ENCODE data around the gene GLRX. TPM values are rescaled to one million over a fixed set of nuclear protein-coding genes. Genes with fewer than 3 reads are reported as not detected.

Gene GLRX
- total RNA-seq, 2 experiments from 2014 or later: 21.0 to 31.5 TPM

DNA sequence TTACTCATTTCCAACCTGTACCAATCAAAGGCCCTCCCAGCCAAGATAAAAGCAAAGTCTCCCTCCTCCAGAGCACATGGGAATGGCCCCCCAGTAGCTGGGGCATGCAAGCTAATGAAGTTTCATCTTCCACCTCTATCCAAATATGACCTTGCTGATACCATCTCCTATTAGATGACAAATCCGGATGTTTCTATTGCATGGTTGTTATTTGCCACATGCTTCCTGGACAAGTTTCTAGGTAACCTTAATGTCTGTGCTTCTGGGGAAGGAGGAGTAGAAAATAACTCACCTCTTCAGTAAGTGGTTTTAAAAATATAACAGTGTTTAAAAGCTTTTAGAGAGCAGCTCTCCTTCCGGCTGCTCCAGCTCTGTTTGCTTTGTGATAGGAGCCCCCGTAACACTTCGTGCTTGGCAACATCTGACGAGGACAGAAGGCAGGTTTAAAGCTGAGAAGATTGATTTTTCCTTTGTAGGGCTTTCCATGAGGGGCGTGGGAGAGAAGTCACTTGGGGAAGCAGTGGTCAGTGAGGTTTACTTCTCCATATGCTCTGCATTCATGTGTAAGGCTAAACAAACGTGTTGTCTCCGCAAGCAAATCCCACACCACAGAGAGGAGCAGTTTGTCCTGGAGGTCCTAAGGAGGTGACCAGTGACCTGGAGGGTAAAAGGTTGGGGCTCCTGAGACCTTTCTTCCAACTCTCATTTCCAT lies 40.3 kb upstream of the GLRX start:
- Mint-ChIP-seq H3K9me3 (ENCODE audit: low read depth) (no peaks in the 10 kb centered on the region), H3K4me1 (peaks cover 84% of the 10 kb centered on the region), H3K27ac (peak overlapping the region; percentile 89), H3K36me3 (ENCODE audit: low read depth) (peaks cover 1% of the 10 kb centered on the region), H3K27me3 (no peaks in the 10 kb centered on the region), H3K4me3 (no peak overlapping the region)
- intact Hi-C loops (cut with DNase I, micrococcal nuclease): loop anchor here (1.0 to 10.0 kb wide), 2 partner anchors 7 to 952 kb away; no protein-coding TSS in a partner anchor
- ChIA-PET POLR2A (interaction anchor here (1.4 kb wide), 1 partner anchor 7 kb away, joined by 8 read pairs; no protein-coding TSS in a partner anchor), CTCF (interaction anchor here (0.7 to 1.9 kb wide), 9 partner anchors 7 to 739 kb away, joined by 3 to 8 read pairs (median 4); no protein-coding TSS in a partner anchor)
- no peak for DNase-seq
- ATAC-seq: no peak

DNA sequence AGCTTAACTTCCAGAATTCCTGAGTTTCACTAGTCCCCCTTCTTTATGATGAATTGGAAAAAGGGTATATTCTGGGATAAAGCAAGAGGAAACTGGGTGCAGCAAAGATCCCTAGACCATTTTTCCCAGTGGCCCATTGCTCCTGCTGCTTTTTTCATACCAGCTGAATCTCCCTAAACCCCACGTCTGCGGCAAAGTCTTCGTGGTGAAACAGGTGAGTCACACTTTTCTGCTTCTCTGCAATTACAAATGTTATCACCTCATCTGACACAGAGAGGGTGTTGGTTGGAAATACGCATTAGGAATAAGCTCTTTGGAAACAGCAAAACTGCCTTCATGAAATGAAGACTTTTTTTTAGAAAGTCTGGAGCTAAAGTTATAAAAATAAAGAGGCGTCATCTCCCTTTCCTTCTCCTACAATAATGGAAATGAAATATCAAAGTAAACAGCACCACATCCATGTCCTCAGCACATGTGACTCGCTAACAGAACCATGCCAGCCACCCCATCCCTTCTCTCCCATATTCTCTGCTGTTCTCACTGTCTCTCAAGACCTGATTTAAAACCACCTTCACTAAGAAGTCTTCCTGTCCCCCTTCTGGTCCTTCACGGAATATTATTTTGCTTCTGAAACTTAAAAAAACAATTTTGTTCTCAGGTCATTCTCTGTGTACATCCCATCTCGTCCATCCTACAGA lies 39.5 kb upstream of the GLRX start:
- H3K27me3 Mint-ChIP-seq: no peaks in the 10 kb centered on the region
- peak; percentile 38 for ATAC-seq
- H3K4me3 Mint-ChIP-seq: peak overlapping the region; percentile 28
- no peaks in the 10 kb centered on the region for H3K9me3 Mint-ChIP-seq (ENCODE audit: low read depth)
- intact Hi-C loops (cut with DNase I, micrococcal nuclease): loop anchor here (1.0 to 10.0 kb wide), 2 partner anchors 8 to 953 kb away; no protein-coding TSS in a partner anchor
- ChIA-PET CTCF (interaction anchor here (0.6 to 2.7 kb wide), 13 partner anchors 8 to 1074 kb away, joined by 3 to 14 read pairs (median 3); partner anchors contain the start of gene LNPEP), POLR2A (interaction anchor here (0.6 to 1.4 kb wide), 2 partner anchors 8 to 100 kb away, joined by 3 to 8 read pairs; no protein-coding TSS in a partner anchor)
- DNase-seq: peak; percentile 74
- H3K4me1 Mint-ChIP-seq: peaks cover 80% of the 10 kb centered on the region
- peak overlapping the region; percentile 89 for H3K27ac Mint-ChIP-seq
- peaks cover 1% of the 10 kb centered on the region for H3K36me3 Mint-ChIP-seq (ENCODE audit: low read depth)

- ATAC-seq (no peak), DNase-seq (no peak)
- peak overlapping the region; percentile 28 for H3K4me3 Mint-ChIP-seq
- no peaks in the 10 kb centered on the region for H3K9me3 Mint-ChIP-seq (ENCODE audit: low read depth)
- no peaks in the 10 kb centered on the region for H3K27me3 Mint-ChIP-seq
- peak overlapping the region; percentile 89 for H3K27ac Mint-ChIP-seq
- CTCF ChIA-PET: interaction anchor here (0.6 to 2.7 kb wide), 14 partner anchors 9 to 1075 kb away, joined by 3 to 14 read pairs (median 4); partner anchors contain the start of gene LNPEP
- no peaks in the 10 kb centered on the region for H3K36me3 Mint-ChIP-seq (ENCODE audit: low read depth)
- intact Hi-C loops (cut with DNase I, micrococcal nuclease): loop anchor here in 1 of 2 experiments (10.0 kb wide), 1 partner anchor 953 kb away; no protein-coding TSS in a partner anchor
- peaks cover 73% of the 10 kb centered on the region for H3K4me1 Mint-ChIP-seq
- POLR2A ChIA-PET: interaction anchor here (0.6 to 1.4 kb wide), 2 partner anchors 9 to 99 kb away, joined by 3 to 8 read pairs; no protein-coding TSS in a partner anchor
These were observed 38.8 kb upstream of the GLRX start for GRCh38 chr5:95861221-95861863.

DNA sequence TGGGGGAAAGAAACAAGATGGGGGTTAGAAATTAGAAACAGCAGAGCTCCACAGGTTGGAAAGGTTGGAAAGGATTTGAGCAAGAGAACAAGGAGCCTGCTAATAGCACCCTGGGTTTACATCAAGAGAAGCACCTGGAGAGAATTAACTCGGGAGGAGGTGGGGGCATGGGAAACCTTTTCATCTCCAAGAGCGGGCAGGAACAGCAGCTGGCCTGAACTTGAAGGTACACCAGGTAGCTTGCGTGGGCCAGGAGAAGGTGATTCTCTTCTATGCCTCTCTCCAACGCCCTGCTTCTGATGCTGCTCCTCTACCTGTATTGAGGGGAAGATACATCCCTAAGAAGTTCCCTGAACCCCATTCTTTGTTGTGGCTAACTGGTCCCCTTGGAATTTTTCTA lies 37.1 kb upstream of the GLRX start:
- Mint-ChIP-seq H3K9me3 (ENCODE audit: low read depth) (no peaks in the 10 kb centered on the region), H3K36me3 (ENCODE audit: low read depth) (no peaks in the 10 kb centered on the region), H3K4me1 (peaks cover 60% of the 10 kb centered on the region), H3K27me3 (no peaks in the 10 kb centered on the region), H3K27ac (peak overlapping the region; percentile 86), H3K4me3 (no peak overlapping the region)
- CTCF ChIA-PET: interaction anchor here (0.6 to 3.9 kb wide), 15 partner anchors 10 to 486 kb away, joined by 3 to 22 read pairs (median 4); no protein-coding TSS in a partner anchor
- no peak for DNase-seq
- POLR2A ChIA-PET: interaction anchor here (0.6 kb wide), 1 partner anchor 258 kb away, joined by 5 read pairs; no protein-coding TSS in a partner anchor
- no peak for ATAC-seq
- intact Hi-C loops (cut with DNase I, micrococcal nuclease): loop anchor here (1.0 to 10.0 kb wide), 13 partner anchors 11 to 955 kb away; partner anchors contain the start of gene ELL2 (in 1 of the 2)

DNA sequence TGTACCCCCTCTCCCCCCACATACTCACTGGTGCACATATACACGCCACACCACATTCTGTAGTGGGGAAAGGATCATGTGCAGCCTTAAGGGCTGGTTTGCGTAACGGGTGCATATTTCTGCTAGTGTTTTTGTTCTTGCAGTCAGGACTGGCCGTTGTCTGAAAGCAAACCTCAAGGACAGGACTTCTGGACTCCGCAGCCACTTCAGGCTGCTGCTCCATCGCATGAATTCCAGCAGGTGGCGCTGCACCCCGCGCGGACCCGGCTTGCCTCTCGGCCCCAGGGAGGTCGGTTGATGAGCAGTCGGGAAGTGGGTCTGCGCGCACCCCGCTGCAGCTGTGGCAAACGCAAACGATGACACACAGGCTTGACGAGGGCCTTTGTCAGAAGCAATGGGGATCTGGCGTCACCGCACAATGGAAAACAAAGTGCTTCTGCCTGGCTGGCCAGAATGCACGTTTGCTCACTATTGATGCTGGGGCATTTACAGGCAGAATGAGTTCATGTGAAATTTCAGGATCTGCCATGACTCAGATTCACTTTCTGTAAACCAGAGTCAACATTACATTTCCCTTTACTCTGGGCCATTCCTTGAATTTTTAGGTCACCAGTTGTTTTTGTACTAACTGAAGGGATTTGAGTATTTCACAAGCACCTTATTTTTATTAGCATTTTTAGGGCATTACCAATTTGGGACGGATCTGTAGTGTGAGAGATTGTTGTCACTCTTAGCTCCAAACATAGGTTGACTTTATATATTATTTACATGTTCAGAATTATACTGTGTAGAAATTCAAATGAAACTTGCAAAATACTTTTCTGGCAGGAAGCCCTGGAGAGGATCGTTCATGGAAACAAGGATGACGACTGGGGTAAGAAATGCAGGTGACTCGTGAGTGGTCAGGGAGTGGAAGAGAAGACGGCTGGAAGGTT lies 36.4 kb upstream of the GLRX start:
- H3K9me3 Mint-ChIP-seq (ENCODE audit: low read depth): no peaks in the 10 kb centered on the region
- peak overlapping the region; percentile 86 for H3K27ac Mint-ChIP-seq
- no peaks in the 10 kb centered on the region for H3K36me3 Mint-ChIP-seq (ENCODE audit: low read depth)
- no peaks in the 10 kb centered on the region for H3K27me3 Mint-ChIP-seq
- DNase-seq: peak; percentile 98
- peaks cover 58% of the 10 kb centered on the region for H3K4me1 Mint-ChIP-seq
- ChIA-PET POLR2A (no interaction called here), CTCF (interaction anchor here (0.6 to 3.9 kb wide), 21 partner anchors 8 to 1231 kb away, joined by 3 to 22 read pairs (median 4); no protein-coding TSS in a partner anchor)
- ATAC-seq: peak; percentile 95
- intact Hi-C loops (cut with DNase I, micrococcal nuclease): loop anchor here (1.0 to 5.0 kb wide), 14 partner anchors 11 to 844 kb away; partner anchors contain the start of gene ELL2 (in 2 of the 2)
- H3K4me3 Mint-ChIP-seq: peak overlapping the region; percentile 12

DNA sequence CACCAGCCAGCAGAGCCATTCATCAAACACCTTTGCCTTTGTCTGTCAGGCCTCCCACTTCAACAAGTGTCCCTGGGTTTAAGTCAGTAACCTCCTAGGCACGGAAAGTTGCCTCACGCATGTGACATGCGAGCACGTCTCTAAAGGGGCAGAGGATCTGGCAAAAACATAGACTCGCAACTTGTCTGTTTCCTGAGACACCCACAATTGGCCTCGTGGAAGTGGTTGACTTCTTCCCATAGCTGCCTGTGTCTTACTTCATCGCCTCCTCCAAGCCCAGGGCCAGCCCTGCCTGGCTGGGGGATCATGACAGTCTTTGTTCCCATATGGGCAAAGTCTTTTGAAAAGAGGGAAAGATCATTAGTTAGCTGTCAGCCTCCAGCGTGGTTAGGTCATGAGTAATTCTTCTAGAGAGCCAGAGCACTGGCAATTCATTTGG lies 35.5 kb upstream of the GLRX start:
- Mint-ChIP-seq H3K4me3 (peak overlapping the region; percentile 12), H3K36me3 (ENCODE audit: low read depth) (no peaks in the 10 kb centered on the region), H3K4me1 (peaks cover 52% of the 10 kb centered on the region), H3K27ac (peak overlapping the region; percentile 76), H3K9me3 (ENCODE audit: low read depth) (no peaks in the 10 kb centered on the region), H3K27me3 (no peaks in the 10 kb centered on the region)
- CTCF ChIA-PET: interaction anchor here (0.9 to 7.0 kb wide), 5 partner anchors 9 to 318 kb away, joined by 4 to 56 read pairs (median 8); no protein-coding TSS in a partner anchor
- POLR2A ChIA-PET: no interaction called here
- intact Hi-C loops (cut with DNase I, micrococcal nuclease): loop anchor here (1.0 to 5.0 kb wide), 11 partner anchors 71 to 845 kb away; partner anchors contain the start of gene ELL2 (in 2 of the 2)
- DNase-seq (no peak), ATAC-seq (no peak)

- H3K36me3 Mint-ChIP-seq (ENCODE audit: low read depth): no peaks in the 10 kb centered on the region
- intact Hi-C loops (cut with DNase I, micrococcal nuclease): loop anchor here in 1 of 2 experiments (5.0 kb wide), 1 partner anchor 365 kb away; no protein-coding TSS in a partner anchor
- H3K9me3 Mint-ChIP-seq (ENCODE audit: low read depth): no peaks in the 10 kb centered on the region
- no peaks in the 10 kb centered on the region for H3K27me3 Mint-ChIP-seq
- DNase-seq (no peak), ATAC-seq (no peak)
- H3K4me3 Mint-ChIP-seq: no peak overlapping the region
- ChIA-PET CTCF (interaction anchor here (0.6 to 7.0 kb wide), 11 partner anchors 8 to 480 kb away, joined by 3 to 56 read pairs (median 4); no protein-coding TSS in a partner anchor), POLR2A (no interaction called here)
- H3K27ac Mint-ChIP-seq: no peak overlapping the region
- peaks cover 45% of the 10 kb centered on the region for H3K4me1 Mint-ChIP-seq
These were observed 34.8 kb upstream of the GLRX start for GRCh38 chr5:95857185-95857945.

- ChIA-PET CTCF (interaction anchor here (0.7 to 7.0 kb wide), 9 partner anchors 7 to 481 kb away, joined by 3 to 56 read pairs (median 4); partner anchors contain the start of gene RFESD), POLR2A (no interaction called here)
- DNase-seq (no peak), ATAC-seq (no peak)
- intact Hi-C loops (cut with DNase I, micrococcal nuclease): loop anchor here in 1 of 2 experiments (5.0 kb wide), 1 partner anchor 366 kb away; no protein-coding TSS in a partner anchor
- Mint-ChIP-seq H3K27me3 (no peaks in the 10 kb centered on the region), H3K4me3 (no peak overlapping the region), H3K9me3 (ENCODE audit: low read depth) (no peaks in the 10 kb centered on the region), H3K4me1 (peaks cover 37% of the 10 kb centered on the region), H3K36me3 (ENCODE audit: low read depth) (no peaks in the 10 kb centered on the region), H3K27ac (no peak overlapping the region)
These were observed 34.0 kb upstream of the GLRX start for GRCh38 chr5:95856501-95856981.

DNA sequence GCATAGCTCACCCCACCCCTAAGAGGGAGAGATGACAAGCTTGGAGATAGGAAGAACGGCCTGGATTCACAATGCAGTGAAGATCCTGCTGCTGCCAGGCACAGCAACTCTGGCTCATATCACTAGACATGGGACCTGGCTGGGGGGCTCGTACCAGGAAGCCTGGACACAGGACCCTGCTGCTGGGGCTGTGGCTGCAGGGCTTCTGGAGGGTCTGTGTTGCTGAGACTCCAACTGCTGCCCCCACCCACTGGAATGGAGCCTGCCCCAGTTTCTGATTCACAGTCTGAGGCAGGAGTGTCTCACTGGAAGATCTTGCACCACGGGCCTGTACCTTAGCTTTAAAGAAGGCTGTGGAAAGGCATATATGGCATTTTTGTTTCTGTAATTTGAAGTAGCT lies 31.0 kb upstream of the GLRX start:
- intact Hi-C loops (cut with DNase I, micrococcal nuclease): no loop called here
- POLR2A ChIA-PET: no interaction called here

More for the DNA sequence above, 31.0 kb upstream of the GLRX start:
- Mint-ChIP-seq H3K27ac (no peak overlapping the region), H3K4me1 (peaks cover 8% of the 10 kb centered on the region), H3K9me3 (ENCODE audit: low read depth) (no peaks in the 10 kb centered on the region), H3K27me3 (peaks cover 2% of the 10 kb centered on the region), H3K4me3 (no peak overlapping the region), H3K36me3 (ENCODE audit: low read depth) (no peaks in the 10 kb centered on the region)
- CTCF ChIA-PET: interaction anchor here (0.8 to 7.0 kb wide), 10 partner anchors 9 to 484 kb away, joined by 3 to 56 read pairs (median 3); no protein-coding TSS in a partner anchor
- DNase-seq (no peak), ATAC-seq (no peak)
